Measurements from ENCODE around the gene FAM171A1.
"Not testable (repeated sequence)": the region's sequence is repeated elsewhere in the genome, so short reads cannot be mapped to it uniquely, and the experiment has no call there.

The FAM171A1 gene

DNA sequence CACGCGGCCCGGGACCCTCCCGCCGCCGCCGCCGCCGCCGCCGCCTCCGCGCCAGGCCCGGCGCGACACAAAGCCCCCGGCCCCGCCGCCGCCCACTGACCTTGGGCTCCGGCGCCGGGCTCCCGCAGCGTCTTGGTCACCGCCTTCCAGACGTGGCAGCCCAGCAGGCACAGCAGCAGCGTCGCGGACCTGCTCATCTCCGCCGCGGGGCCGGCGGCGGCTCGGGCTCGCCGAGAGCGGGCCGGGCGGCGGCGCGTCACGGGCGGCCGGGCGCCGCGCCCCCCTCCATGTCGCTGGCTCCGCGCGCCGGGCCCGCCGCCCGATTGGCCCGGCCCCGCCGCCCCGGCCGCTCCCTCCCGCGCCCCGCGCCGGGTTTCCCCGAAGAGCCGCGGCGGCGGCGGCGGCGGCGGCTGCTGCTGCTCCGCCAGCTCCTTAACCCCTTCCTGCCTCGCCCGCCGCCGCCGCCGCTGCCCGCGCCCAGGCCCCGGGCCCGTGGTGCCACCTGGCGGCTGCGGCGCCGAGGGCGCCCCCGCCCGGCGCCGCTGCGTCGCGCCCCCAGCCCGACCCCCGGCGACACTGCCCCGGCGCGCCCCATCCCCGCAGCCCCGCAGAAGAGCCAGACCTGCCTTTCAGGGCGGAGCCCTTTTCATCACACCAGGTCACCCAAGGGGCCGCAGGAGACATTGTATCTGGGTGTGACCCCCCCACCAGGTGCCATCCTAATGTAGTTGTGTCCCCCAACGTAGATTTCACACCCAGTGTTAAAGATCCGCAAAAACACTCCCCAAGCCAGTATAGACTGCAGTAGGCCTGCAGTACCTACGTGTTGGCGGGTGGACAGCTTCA is at the start of gene FAM171A1:
FAM171A1 (minus strand) TSS at position 434 of the 846 bp plus-strand sequence; CDS start at position 197, 237 bp downstream.
- DNase-seq (ENCODE audit: low spot score): peak; percentile 17

DNA sequence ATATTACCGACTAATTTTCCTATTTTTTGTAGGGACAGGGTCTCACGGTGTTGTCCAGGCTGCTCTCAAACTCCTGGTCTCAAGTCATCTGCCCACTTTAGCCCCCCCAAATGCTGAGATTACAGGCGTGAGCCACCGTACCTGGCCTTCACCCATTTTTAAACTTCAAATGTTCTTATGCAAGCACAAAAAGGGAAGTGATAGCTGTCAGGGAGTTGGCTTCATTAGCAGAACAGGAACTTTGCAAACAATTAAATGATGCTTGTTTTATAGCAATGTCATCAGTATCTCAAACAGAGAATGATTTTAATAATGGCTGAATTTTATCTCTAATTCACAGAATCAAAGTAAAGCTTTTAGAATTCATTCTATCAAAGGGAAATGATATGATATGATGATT is 49.8 kb upstream of the FAM171A1 start:
- DNase-seq (ENCODE audit: low spot score): no peak

DNA sequence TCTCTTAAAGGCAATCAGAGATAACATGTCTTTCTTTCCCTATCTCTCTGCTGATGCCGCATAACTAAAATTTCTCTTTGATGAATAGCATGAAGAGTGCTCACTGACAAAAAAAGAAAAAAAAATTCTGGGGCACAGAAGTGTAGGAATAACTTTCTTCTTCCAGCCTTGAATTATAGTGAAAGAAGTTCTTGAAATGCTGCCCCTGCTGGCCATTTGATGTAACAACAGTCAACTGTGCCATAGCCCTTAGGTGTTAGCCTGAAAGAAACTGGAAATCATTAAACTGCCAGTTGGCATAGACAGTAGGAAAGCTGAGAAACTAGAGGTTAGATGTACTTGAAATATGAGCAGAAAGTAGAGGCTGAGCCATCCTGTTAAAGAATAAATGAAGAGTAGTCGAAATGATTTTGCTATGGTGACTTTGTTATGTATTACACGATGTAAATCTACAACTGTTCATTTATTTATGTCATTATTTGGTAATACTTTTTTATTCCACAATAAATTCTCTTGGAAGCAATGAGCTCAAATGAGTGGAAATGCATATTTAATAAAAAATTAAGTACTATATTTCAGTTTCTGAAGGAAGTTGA is 48.3 kb upstream of the FAM171A1 start:
- peak; percentile 61 for DNase-seq (ENCODE audit: low spot score)

DNA sequence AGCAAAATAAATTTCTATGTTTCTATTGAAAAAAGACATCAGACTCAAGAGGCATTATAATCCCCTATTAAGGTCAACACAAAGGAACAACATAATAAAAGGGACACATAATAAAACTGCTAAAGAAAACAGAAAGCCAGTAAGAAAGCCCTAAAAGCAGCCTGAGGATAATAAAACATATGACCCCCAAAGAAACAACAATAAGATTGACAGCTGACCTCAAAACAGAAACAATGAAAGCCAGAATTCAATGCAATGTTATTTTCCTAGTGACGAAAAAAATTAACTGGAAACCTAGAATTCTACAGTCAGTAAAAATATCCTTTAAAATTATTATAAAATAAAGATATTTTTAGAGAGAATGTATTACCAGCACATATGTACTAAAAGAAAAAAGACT is 44.9 kb upstream of the FAM171A1 start:
- no peak for DNase-seq (ENCODE audit: low spot score)

DNA sequence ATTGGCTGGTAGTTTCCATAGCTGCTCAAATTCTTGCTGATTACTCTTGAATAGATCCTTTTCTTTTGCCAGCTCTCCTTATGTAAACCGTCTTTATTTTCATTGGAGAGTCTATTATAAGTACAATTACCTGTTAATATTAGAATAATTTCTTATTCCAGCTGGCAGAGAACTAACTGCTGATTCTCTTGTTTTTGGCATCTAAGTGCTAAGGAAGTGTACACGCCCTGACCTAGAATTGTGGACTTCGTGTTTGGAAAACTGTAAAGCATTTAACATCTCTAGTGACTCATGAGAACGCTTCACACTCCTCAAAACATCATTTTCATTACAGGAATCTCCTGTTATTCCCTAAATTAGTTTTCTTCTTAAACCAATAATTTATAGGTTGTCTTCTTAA is 39.9 kb upstream of the FAM171A1 start:
- DNase-seq (ENCODE audit: low spot score): no peak

DNA sequence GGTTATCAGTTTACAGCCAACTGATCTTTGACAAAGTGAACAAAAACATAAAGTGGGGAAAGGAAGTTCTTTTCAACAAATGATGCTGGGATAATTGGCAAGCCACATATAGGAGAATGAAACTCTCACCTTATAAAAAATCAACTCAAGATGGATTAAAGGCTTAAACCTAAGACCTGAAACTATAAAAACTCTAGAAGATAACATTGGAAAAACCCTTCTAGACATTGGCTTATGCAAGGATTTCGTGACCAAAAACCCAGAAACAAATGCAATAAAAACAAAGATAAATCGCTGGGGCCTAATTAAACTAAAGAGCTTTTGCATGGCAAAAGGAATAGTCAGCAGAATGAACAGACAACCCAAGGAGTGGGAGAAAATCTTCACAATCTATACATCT is 38.3 kb upstream of the FAM171A1 start:
- not testable (repeated sequence) for DNase-seq (ENCODE audit: low spot score)

DNA sequence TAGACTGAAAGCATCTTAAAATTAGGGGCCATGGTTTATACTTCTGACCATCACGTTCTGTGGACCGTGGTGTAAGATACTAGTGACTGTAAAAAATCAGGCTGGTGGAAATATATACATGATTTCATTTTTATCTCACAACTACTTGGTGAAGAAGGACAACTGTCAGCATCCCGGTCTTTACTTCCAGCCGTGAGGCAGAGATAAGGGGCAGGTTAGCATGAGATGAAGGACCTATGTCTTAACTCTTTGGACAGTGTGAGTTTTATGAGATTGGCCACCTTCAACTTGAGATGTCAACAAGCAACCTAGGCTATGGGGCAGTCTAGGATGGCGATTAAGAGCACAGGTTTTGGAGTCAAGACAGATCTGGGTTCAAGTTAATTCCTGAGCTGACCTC is 37.5 kb upstream of the FAM171A1 start:
- DNase-seq (ENCODE audit: low spot score): no peak

DNA sequence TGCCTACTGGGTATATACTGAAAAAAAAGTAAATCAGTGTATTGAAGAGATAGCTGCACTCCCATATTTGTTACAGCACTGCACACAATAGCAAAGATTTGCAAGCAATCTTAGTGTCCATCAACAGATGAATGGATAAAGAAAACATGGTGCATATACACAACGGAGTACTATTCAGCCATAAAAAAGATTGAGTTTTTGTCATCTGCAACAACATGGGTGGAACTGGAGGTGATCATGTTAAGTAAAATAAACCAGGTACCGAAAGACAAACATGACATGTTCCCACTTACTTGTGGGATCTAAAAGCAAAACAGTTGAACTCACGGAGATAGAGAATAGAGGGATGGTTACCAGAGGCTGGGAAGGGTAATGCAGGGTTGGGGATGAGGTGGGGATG is 34.2 kb upstream of the FAM171A1 start:
- no peak for DNase-seq (ENCODE audit: low spot score)

DNA sequence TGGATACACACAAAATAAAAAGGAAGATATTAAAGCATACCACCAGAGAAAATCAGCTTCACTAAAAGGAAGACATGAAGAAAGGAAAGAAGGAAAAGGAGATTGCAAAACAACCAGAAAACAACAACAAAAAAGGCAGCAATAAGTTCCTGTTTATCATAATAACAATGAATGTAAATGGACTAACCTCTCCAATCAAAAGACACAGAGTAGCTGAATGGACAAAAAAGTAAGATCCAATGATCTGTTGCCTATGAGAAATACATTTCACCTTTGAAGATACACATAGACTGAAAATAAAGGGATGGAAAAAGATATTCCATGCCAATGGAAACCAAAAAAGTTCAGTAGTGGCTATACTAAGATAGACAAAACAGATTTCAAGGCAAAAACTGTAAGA is 30.3 kb upstream of the FAM171A1 start:
- no peak for DNase-seq (ENCODE audit: low spot score)

DNA sequence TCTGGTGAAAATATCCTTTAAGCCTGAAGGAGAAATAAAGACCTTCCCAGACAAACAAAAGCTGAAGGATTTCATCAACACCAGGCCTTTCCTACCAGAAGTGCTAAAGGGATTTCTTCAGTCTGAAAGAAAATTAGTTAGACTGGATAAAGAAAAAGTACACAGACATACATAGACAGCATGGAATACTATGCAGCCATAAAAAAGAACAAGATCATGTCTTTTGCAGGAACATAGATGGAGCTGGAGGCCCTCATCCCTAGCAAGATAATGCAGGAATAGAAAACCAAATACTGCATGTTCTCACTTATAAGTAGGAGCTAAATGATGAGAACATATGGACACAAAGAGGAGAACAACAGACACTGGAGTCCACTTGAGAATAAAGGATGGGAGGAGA is 29.4 kb upstream of the FAM171A1 start:
- not testable (repeated sequence) for DNase-seq (ENCODE audit: low spot score)

DNA sequence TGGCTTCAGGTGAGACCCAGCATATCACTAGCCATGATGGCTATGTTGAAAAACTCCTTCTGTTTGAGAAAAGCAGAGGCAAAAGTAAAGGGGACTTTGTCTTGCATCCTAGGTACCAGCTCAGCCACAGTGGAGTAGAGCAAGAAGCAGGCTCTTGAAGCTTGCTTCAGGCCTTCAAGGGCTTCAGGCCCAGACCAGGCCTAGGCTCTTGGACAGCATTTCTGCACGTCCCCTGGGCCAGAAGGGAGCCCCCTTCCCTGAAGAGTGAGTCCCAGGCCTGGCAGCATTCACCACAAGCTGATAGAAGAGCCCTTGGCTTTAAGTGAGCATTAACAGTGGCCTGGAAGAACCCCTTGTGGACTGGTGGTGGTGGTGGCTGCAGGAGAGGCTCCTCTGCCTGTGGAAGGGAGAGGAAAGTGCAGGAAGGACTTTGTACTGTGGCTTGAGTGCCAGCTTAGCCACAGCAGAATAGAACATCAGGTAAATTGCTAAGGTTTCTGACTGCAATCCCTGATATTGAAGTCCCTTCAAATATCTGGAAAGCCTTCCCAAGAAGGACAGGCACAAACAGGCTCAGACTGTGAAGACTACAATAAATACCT is 28.1 kb upstream of the FAM171A1 start:
- no peak for DNase-seq (ENCODE audit: low spot score)

DNA sequence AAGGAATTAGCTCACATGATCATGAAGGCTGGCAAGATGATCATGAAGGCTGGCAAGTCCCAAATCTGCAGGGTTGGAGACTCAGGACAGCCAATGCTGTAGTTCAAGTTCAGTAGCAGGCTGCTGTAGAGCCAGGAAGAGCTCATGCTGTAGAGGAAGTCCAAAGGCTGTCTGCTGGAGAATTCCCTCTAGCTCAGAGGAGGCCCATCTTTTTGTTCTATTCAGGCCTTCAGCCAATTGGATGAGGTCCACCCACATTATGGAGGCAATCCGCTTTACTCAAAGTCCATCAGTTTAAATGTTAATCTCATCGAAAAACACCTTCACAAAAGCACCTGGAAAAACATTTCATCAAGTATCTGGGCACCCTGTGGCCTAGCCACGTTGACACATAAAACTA is 24.8 kb upstream of the FAM171A1 start:
- DNase-seq (ENCODE audit: low spot score): no peak

DNA sequence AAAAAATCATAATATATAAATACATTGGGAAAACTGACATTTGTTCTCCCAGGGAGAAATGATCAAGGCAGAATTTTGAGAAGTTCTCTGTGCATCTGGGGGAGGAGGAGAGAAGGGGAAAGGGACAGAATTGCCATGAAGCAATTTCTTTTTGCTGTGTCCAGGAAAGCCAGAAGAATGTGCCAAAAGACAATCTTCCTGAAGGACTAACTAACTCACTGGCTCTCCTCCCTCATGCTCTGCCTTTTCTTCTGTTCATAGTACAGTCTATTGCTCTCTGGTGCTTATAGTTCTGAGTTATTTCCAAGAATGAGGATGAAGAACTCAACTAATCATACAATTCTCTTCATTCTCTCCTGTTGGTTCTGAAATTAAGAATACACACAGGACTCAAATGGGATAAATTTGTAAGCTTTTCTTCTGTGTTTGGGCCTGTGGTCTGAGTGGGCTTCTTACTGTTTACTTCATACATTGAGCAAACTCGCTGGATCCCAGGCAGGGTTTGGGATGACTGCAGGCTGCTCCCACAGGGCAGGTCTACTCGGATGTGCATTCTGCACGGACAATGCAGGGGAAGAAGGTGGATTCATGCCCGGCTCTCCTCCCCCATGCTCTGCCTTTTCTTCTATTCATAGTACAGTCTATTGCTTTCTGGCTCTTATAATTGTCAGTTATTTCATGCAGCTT is 22.2 kb upstream of the FAM171A1 start:
- DNase-seq (ENCODE audit: low spot score): no peak

DNA sequence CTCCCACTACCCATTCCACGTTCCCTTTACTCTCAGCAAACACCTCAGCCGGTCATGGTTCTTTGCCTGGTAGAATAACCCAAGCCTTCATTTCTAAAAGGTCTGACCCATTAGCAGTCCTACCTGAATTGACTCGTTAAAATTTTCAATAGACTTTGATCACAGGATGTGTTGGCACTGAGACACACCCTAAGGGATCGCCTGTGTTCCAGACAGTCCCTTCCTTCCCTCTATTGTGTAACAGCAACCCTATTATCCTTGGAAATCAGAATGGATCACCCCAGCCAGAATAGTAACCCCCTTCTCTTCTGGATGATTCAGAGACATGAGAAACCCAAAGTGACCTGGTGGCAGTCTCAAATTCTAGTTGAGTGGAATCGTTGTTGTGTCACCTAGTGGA is 20.4 kb upstream of the FAM171A1 start:
- DNase-seq (ENCODE audit: low spot score): no peak

DNA sequence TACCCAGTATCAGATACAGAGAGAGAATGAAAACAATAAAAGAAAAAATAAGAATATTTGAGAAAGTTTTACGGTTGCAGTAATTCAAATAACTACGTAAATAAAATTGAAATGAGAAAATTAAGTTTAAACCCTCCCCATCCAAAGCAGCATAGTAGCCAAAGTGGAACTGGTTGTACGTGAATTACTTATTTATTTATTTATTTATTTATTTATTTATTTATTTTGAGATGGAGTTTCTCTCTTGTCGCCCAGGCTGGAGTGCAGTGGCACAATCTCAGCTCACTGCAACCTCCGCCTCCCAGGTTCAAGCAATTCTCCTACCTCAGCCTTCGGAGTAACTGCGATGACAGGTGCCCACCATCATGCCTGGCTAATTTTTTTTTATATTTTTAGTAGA is 17.1 kb upstream of the FAM171A1 start:
- not testable (repeated sequence) for DNase-seq (ENCODE audit: low spot score)

DNA sequence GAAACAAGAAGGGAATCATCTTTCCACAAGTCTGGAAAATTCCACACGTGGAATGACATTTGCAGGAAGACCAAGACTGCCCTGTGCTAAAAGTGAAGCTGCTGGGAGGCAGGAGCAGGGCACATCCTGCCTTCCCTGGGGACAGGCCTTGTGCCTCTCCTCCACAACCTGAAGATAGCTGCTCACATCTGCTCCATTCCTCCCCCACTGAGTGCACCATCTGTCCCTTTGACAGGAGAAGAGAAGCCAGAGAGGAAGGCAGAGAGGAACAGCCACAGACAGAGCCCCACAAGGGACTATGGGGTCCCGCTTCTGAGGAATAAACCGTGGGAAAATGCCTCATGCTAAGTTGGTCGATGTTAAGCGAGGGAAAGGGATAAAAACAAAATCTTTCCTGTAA is 15.9 kb upstream of the FAM171A1 start:
- no peak for DNase-seq (ENCODE audit: low spot score)

DNA sequence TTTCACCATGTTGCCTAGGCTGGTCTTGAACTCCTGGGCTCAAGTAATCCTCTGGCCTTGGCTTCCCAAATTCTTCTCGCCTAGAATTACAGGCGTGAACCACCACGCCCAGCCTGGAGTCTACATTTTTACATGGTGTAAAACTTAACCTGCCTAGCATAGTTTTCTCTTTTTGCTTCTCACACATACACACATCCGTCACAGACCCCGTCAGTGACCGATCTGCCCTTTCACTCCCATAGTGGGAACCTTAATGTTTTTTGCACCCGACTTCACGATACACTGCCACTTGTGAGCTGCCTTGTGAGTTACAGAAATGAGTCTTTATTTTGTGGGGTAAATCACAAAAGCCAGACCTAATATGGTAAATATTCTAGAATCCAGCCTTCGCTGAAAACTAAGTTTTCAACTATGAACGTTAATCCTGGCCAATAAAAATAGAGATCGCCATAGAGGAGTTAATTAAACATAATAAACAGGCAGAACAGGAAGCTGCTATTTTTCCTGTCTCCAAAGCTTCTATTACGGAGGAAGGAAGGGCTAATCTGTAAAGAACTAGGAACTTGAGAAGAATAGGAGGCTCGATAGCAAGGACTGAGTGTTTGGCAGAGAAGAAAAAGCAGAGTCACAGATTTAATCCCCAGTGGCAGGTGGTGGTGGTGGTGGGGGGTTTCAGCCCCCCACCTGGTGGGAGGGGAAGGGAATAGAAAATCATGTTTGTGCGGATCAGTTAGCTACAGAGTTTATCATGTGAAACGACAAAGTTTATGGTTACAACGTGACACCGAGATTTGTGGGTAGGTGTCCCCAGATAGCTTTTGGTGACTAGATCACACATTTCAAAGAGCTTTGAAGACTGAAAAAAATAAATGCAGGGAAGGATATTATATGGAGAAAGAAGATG is 14.7 kb upstream of the FAM171A1 start:
- no peak for DNase-seq (ENCODE audit: low spot score)

DNA sequence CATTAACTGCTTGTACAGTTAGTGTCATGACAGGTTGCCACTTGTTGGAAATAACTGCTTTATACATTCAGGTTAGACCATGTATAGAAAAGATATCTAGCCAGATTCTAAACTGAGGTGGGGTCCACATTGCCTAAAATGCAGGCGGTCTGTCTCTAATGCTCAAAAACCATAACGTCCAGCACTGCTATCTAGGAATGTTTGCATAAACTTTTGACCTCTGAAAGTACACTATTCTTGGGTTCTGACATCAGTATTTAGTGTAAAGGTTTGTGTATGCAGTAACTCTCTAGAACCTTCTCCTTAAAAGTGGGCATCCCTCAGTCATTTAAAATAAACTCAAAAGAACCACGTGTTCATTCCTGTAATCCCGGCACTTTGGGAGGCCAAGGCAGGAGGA is 10.3 kb upstream of the FAM171A1 start:
- no peak for DNase-seq (ENCODE audit: low spot score)

DNA sequence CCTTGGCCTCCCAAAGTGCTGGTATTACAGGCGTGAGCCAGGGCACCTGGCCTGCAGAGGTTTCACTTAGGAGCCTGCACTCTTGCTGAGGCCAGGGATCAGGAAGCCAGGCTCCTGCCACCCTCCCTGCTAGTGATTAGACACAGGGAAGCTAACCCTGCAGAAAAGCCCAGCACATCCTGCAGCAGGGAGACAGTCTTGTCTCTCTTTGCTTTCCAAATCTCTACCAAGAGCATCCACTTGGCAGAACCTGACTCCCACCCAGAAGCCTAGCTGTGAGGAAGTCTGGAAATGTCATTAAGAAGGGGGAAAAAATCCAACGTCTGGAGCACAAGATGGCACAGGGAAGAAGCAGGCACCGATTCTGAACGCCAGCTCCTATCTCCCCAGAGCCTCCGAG is 8.0 kb upstream of the FAM171A1 start:
- DNase-seq (ENCODE audit: low spot score): no peak

DNA sequence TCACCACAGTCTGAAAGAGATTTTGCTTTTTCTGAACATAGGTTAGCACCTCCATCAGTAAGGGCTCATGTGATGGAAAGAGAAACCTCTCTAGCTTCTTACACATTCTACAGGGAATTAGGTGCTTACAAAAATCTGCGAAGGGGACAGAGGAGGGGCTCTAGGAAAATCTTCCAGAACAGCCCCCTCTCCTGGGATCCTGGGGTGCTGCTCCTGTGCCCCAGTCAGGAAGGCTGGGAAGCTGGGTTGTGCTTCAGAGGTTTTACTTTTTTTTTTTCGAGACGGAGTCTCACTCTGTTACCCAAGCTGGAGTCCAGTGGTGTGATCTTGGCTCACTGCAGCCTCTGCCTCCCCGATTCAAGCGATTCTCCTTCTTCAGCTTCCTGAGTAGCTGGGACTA is 7.5 kb upstream of the FAM171A1 start:
- DNase-seq (ENCODE audit: low spot score): no peak

DNA sequence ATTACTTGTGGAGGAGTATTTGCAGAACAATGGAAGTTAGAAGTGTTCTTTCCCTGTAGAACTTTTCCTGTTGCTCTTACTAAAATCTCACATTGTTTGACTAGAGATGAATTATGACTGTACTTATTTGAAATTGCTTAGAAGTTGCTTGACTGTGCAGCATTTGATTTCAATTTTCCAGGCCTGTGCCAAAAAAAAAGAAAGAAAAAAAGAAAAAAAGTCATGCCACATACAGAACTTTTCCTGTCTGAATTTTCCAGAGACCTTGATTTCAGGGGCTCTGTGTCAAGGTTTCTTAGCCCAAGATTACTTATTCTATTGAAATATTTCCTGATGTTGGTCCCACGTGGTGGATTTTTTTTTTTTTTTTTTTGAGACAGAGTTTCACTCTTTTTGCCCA is 3.5 kb upstream of the FAM171A1 start:
- no peak for DNase-seq (ENCODE audit: low spot score)

DNA sequence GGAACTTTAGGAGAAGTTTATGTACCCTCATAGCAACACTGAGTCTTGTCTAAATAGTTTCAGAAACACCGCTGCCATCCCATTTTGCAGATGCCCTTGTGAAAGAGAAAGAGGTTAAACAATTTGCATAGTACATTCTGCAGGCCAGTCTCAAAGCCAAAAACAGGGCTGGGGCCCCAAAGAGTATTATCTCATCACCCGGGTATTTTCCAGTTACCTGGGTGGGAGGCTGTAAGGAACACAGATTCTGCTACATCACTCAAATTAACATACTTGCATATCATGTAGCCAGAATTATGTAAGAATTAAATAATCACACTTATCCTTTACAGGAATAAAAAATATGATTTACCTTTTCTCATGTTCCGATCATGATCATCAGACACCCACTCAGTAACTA is 3.1 kb upstream of the FAM171A1 start:
- no peak for DNase-seq (ENCODE audit: low spot score)

Measured in hematopoietic multipotent progenitor cell treated with erythropoietin and hydrocortisone succinate and interleukin-3 and kit ligand, for 15 days (in vitro differentiated cells).